GM13976 (cell line): ENCODE results near the gene IL11.
A peak's percentile ranks its signal among the peaks of the same experiment; 100 is the strongest.

Experiments
- DNase-seq: peaks from one replicate; pipeline ENCODE4 v3.0.0; 2012; ENCODE audit warnings: low spot score
- CTCF ChIP-seq: IDR thresholded peaks from 2 replicates; pipeline ENCODE4 v1.5.1; 2012; ENCODE audit warnings: borderline replicate concordance, mild to moderate bottlenecking; ENCODE audit not compliant: insufficient read depth; ENCODE audit errors: extremely low read depth, missing control alignments, control extremely low read depth
- in situ Hi-C: fragments of 300-500 bp; cut with MboI; formaldehyde crosslinking; loops from one replicate; pipeline ENCODE4 v1.12.0; 2022; ENCODE audit warnings: low sequenced_read_pairs, mixed read lengths, inconsistent platforms; ENCODE audit not compliant: unreplicated experiment

IL11 gene

GRCh38 chr19:55384131-55384919, 14.1 kb upstream of the IL11 start, which contains the start of gene TMEM238:
TSS of gene TMEM238 (minus strand) at chr19:55384292. CDS start at chr19:55384259, 33 bp downstream.
- TF ChIP-seq CTCF, result no peak
- in situ Hi-C loops, result no loop called here
- no peak for DNase-seq

GRCh38 chr19:55383279-55384130, 13.2 kb upstream of the IL11 start:
- in situ Hi-C loops, result no loop called here

GRCh38 chr19:55382522-55383054, 12.3 kb upstream of the IL11 start:
- no peak for TF ChIP-seq CTCF
- in situ Hi-C loops, result no loop called here
- DNase-seq, result no peak

More at GRCh38 chr19:55383279-55384130, 13.2 kb upstream of the IL11 start:
- peak; percentile 84 for DNase-seq
- peak; percentile 51 for TF ChIP-seq CTCF

- TF ChIP-seq CTCF, result no peak
- in situ Hi-C loops, result no loop called here
- no peak for DNase-seq
Observed at GRCh38 chr19:55382013-55382412, 11.8 kb upstream of the IL11 start.

GRCh38 chr19:55379174-55379573, 8.9 kb upstream of the IL11 start:
- in situ Hi-C loops, result no loop called here
- no peak for TF ChIP-seq CTCF
- DNase-seq, result no peak

GRCh38 chr19:55377356-55378131, 7.3 kb upstream of the IL11 start:
- in situ Hi-C loops, result no loop called here
- TF ChIP-seq CTCF, result no peak
- DNase-seq, result no peak
